Measurements from ENCODE around the gene BRINP2.

- TF ChIP-seq CTCF (optimal IDR thresholded peaks at IDR 0.05 in 1 of 3, IDR thresholded peaks at IDR 0.05 in 1 of 3, conservative IDR thresholded peaks at IDR 0.05 in 1 of 3; ENCODE audit: extremely low read depth in 1 of 3, insufficient read depth in 2 of 3, low read length in 3 of 3) (peak in 1 of 3 experiments; percentile 23), EZH2 (IDR thresholded peaks at IDR 0.05; ENCODE audit: low read length) (no peak)
Observed at GRCh38 chr1:177278626-177279390, 108.0 kb downstream of the BRINP2 start.

All from keratinocyte (primary cell).